GM03348 (cell line): ENCODE results near the gene CCDC7.
A peak's percentile ranks its signal among the peaks of the same experiment; 100 is the strongest.
"Not testable (repeated sequence)": the region's sequence is repeated elsewhere in the genome, so short reads cannot be mapped to it uniquely, and the experiment has no call there.

ENCODE experiments used
- DNase-seq: peaks from one replicate; pipeline ENCODE4 v3.0.0; 2012; ENCODE audit warnings: low spot score

CCDC7 gene

GRCh38 chr10:32562695-32563094, 116.8 kb downstream of the CCDC7 start:
- not testable (repeated sequence) for DNase-seq

GRCh38 chr10:32577448-32577847, 131.5 kb downstream of the CCDC7 start:
- DNase-seq: no peak

- DNase-seq: no peak
These were observed 137.0 kb downstream of the CCDC7 start for GRCh38 chr10:32582946-32583345.

GRCh38 chr10:32598022-32598421, 152.1 kb downstream of the CCDC7 start:
- DNase-seq: not testable (repeated sequence)

- DNase-seq: no peak
These were observed 154.4 kb downstream of the CCDC7 start for GRCh38 chr10:32600317-32600716.

GRCh38 chr10:32601562-32601961, 155.6 kb downstream of the CCDC7 start:
- DNase-seq: not testable (repeated sequence)

GRCh38 chr10:32605787-32606186, 159.8 kb downstream of the CCDC7 start:
- no peak for DNase-seq

GRCh38 chr10:32610543-32610942, 164.6 kb downstream of the CCDC7 start:
- not testable (repeated sequence) for DNase-seq

GRCh38 chr10:32616438-32616837, 170.5 kb downstream of the CCDC7 start:
- DNase-seq: no peak

GRCh38 chr10:32618482-32618881, 172.5 kb downstream of the CCDC7 start:
- no peak for DNase-seq

GRCh38 chr10:32621969-32622368, 176.0 kb downstream of the CCDC7 start:
- no peak for DNase-seq

GRCh38 chr10:32622409-32622808, 176.5 kb downstream of the CCDC7 start:
- no peak for DNase-seq

- no peak for DNase-seq
These were observed 181.2 kb downstream of the CCDC7 start for GRCh38 chr10:32627183-32627582.

- no peak for DNase-seq
These were observed 184.0 kb downstream of the CCDC7 start for GRCh38 chr10:32629910-32630309.

GRCh38 chr10:32646535-32646934, 200.6 kb downstream of the CCDC7 start:
- no peak for DNase-seq

- no peak for DNase-seq
These were observed 204.3 kb downstream of the CCDC7 start for GRCh38 chr10:32650246-32650655.

GRCh38 chr10:32657430-32657829, 211.5 kb downstream of the CCDC7 start:
- DNase-seq: not testable (repeated sequence)

- DNase-seq: no peak
These were observed 215.4 kb downstream of the CCDC7 start for GRCh38 chr10:32661346-32661745.

GRCh38 chr10:32680803-32681557, 235.0 kb downstream of the CCDC7 start:
- DNase-seq: no peak

GRCh38 chr10:32684291-32684690, 238.4 kb downstream of the CCDC7 start:
- DNase-seq: no peak

GRCh38 chr10:32687116-32687515, 241.2 kb downstream of the CCDC7 start:
- no peak for DNase-seq

GRCh38 chr10:32687546-32687945, 241.6 kb downstream of the CCDC7 start:
- DNase-seq: no peak

- peak; percentile 70 for DNase-seq
These were observed 246.2 kb downstream of the CCDC7 start for GRCh38 chr10:32692174-32692573.

GRCh38 chr10:32693441-32693979, 247.6 kb downstream of the CCDC7 start:
- DNase-seq: no peak
